DOHH2 (cell line): Measurements from ENCODE around the gene HNRNPK.
"Not testable (repeated sequence)": the region's sequence is repeated elsewhere in the genome, so short reads cannot be mapped to it uniquely, and the experiment has no call there.

Source experiments
- H3F3A ChIP-seq: fragments of 200-600 bp; sonication (generic), shearing (Covaris generic); 2 replicates; pipeline ENCODE4 v1.6.0; 2016; ENCODE audit warnings: antibody characterized with exemption, mild to moderate bottlenecking; ENCODE audit not compliant: control insufficient read depth, insufficient read depth
- H3K27ac ChIP-seq: fragments of 200-600 bp; sonication (generic); 2 replicates; pipeline ENCODE4 v1.5.1; 2014; ENCODE audit warnings: low read depth, mild to moderate bottlenecking, low read length, moderate library complexity
- H3K27me3 ChIP-seq: fragments of 200-600 bp; sonication (generic); 2 replicates; pipeline ENCODE4 v1.6.1; 2014; ENCODE audit warnings: mild to moderate bottlenecking, low read length, mixed read lengths; ENCODE audit not compliant: control insufficient read depth
- H3K36me3 ChIP-seq: fragments of 200-600 bp; sonication (generic); 2 replicates; pipeline ENCODE4 v1.6.1; 2014; ENCODE audit warnings: mild to moderate bottlenecking, low read length, moderate library complexity, mixed read lengths; ENCODE audit not compliant: control insufficient read depth
- H3K4me1 ChIP-seq: fragments of 200-600 bp; sonication (generic); 2 replicates; pipeline ENCODE4 v1.6.1; 2014; ENCODE audit warnings: mild to moderate bottlenecking, low read length, mixed read lengths; ENCODE audit not compliant: control insufficient read depth
- H3K4me2 ChIP-seq: fragments of 200-600 bp; sonication (generic); 2 replicates; pipeline ENCODE4 v1.6.0; 2014; ENCODE audit warnings: mild to moderate bottlenecking, low read length, moderate library complexity
- H3K4me3 ChIP-seq: fragments of 200-600 bp; sonication (generic); 2 replicates; pipeline ENCODE4 v1.5.1; 2014; ENCODE audit warnings: mild to moderate bottlenecking, low read length, mixed read lengths
- H3K79me2 ChIP-seq: fragments of 200-600 bp; sonication (generic); 2 replicates; pipeline ENCODE4 v1.6.1; 2014; ENCODE audit warnings: mild to moderate bottlenecking, low read length, mixed read lengths; ENCODE audit not compliant: control insufficient read depth
- H3K9me2 ChIP-seq: fragments of 200-600 bp; sonication (generic); replicated peaks from 2 replicates; pipeline ENCODE4 v1.6.1; 2014; ENCODE audit warnings: mild to moderate bottlenecking, low read length, mixed read lengths; ENCODE audit not compliant: control insufficient read depth
- H3K9me3 ChIP-seq: fragments of 200-600 bp; sonication (generic); 2 replicates; pipeline ENCODE4 v1.6.1; 2014; ENCODE audit warnings: antibody characterized with exemption, low read length, mixed read lengths; ENCODE audit not compliant: control insufficient read depth, insufficient read depth
- H4K20me1 ChIP-seq: fragments of 200-600 bp; sonication (generic); 2 replicates; pipeline ENCODE4 v1.6.0; 2014; ENCODE audit warnings: low read depth, mild to moderate bottlenecking, antibody characterized with exemption, low read length, moderate library complexity; ENCODE audit not compliant: control insufficient read depth, insufficient read depth
- EZH2phosphoT487 ChIP-seq: fragments of 200-600 bp; sonication (generic); IDR thresholded peaks from 2 replicates; pipeline ENCODE4 v1.6.1; 2017; ENCODE audit warnings: borderline replicate concordance, mild to moderate bottlenecking, antibody characterized with exemption, low read length, moderate library complexity, mixed read lengths
- TF ChIP-seq, protein P1 (sequence below): fragments of 200-600 bp; sonication (generic); IDR thresholded peaks from one replicate; pipeline ENCODE4 v1.5.1; 2014; ENCODE audit warnings: antibody characterized with exemption, mild to moderate bottlenecking, low read depth, low read length; ENCODE audit not compliant: poor library complexity, severe bottlenecking

Gene HNRNPK

DNA sequence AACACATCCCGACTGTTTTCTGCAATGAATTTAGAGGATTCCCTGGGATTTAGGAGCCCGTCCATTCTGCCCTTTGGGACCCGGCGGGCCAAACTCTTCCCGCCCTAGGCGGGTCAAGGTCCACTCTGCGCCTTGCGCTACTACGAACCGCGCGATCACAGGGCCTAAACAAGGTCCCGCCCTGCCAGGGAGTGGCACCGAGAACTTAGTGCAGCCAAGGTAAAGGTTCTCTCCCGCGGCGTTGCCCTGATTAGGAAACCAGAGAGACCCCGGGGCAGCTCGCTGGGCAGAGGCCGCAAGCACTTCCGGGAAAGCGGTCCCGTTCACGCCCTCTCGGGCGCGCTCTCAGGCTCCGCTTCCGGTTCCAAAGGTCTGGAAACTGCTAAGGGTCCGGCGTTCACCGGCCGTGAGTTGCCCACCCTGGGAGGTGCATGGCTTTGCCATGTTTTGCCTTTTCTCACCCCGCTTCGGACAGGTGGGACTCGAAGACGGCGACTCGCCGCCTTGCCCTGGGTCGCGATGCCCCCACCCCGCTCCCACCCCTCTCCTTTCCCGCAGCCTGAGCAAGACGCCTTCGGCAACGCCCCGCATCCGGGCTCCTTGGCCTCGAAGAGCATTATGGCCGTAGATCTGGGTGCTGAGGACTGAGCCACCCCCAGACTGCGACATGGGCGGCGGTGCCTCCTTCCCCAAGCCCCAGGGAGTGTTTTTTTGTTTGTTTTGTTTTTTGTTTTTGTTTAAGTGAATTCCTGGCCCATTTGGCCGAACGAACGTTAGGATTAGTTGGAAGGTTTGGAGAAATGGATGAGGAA, 23.4 kb downstream of the HNRNPK start:
- H3K27me3 ChIP-seq: no peaks in the 10 kb centered on the region
- peak overlapping the region; percentile 47 for H3K27ac ChIP-seq
- H3K9me2 ChIP-seq: no peaks in the 10 kb centered on the region
- H3K4me3 ChIP-seq: peak overlapping the region; percentile 93
- H3K9me3 ChIP-seq: no peaks in the 10 kb centered on the region
- H3F3A ChIP-seq: peaks cover 5% of the 10 kb centered on the region; the same call in 1 of the 2 replicates
- H3K79me2 ChIP-seq: peaks cover 13% of the 10 kb centered on the region
- peak overlapping the region; percentile 97 for H3K4me2 ChIP-seq
- TF ChIP-seq, protein P1, sequence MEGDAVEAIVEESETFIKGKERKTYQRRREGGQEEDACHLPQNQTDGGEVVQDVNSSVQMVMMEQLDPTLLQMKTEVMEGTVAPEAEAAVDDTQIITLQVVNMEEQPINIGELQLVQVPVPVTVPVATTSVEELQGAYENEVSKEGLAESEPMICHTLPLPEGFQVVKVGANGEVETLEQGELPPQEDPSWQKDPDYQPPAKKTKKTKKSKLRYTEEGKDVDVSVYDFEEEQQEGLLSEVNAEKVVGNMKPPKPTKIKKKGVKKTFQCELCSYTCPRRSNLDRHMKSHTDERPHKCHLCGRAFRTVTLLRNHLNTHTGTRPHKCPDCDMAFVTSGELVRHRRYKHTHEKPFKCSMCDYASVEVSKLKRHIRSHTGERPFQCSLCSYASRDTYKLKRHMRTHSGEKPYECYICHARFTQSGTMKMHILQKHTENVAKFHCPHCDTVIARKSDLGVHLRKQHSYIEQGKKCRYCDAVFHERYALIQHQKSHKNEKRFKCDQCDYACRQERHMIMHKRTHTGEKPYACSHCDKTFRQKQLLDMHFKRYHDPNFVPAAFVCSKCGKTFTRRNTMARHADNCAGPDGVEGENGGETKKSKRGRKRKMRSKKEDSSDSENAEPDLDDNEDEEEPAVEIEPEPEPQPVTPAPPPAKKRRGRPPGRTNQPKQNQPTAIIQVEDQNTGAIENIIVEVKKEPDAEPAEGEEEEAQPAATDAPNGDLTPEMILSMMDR: no peak
- no peak for TF ChIP-seq EZH2phosphoT487
- peaks cover 20% of the 10 kb centered on the region for H3K4me1 ChIP-seq
- H3K36me3 ChIP-seq: peaks cover 17% of the 10 kb centered on the region
- H4K20me1 ChIP-seq: no peaks in the 10 kb centered on the region

DNA sequence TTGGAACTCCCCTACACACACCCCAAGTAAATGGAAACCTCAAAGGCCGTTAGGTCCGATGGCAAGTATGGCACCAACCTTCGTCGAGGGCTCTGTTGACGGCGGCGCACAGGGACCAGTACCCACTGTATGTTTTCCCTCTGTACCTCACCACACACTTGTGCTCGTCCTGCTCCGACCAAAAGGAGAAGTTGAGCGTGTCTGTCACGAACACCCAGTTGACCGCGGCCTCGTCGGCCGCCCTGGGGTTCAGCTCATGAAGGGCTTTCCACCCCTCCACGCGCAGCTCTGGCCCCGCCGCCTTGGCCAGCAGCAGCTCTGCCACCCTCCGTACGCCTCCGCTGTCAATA, 24.0 kb downstream of the HNRNPK start:
- H3K9me3 ChIP-seq: no peaks in the 10 kb centered on the region
- peaks cover 18% of the 10 kb centered on the region for H3K36me3 ChIP-seq
- peak overlapping the region; percentile 47 for H3K27ac ChIP-seq
- H4K20me1 ChIP-seq: no peaks in the 10 kb centered on the region
- H3K4me2 ChIP-seq: peak overlapping the region; percentile 97
- H3K9me2 ChIP-seq: no peaks in the 10 kb centered on the region
- H3K4me1 ChIP-seq: peaks cover 20% of the 10 kb centered on the region
- peaks cover 13% of the 10 kb centered on the region for H3K79me2 ChIP-seq
- H3F3A ChIP-seq: peaks cover 5% of the 10 kb centered on the region; the same call in 1 of the 2 replicates
- H3K4me3 ChIP-seq: peak overlapping the region; percentile 93
- TF ChIP-seq, protein P1: no peak
- no peak for TF ChIP-seq EZH2phosphoT487
- H3K27me3 ChIP-seq: no peaks in the 10 kb centered on the region

DNA sequence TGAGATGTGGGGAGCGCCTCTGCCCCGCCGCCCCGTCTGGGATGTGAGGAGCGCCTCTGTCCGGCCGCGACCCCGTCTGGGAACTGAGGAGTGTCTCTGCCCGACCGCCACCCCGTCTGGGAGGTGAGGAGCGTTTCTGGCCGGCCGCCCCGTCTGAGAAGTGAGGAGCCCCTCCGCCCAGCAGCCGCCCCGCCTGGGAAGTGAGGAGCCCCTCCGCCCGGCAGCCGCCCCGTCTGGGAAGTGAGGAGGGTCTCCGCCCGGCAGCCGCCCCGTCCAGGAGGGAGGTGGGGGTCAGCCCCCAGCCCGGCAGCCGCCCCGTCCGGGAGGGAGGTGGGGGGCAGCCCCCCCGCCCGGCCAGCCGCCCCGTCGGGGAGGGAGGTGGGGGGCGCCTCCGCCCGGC, 31.9 kb downstream of the HNRNPK start:
- not testable (repeated sequence) for H3K4me2 ChIP-seq, H3K27me3 ChIP-seq, H3K4me1 ChIP-seq, H3K4me3 ChIP-seq, H3K9me2 ChIP-seq, H4K20me1 ChIP-seq, H3F3A ChIP-seq, H3K79me2 ChIP-seq, H3K9me3 ChIP-seq, H3K27ac ChIP-seq
- H3K36me3 ChIP-seq: peaks cover 30% of the 10 kb centered on the region

DNA sequence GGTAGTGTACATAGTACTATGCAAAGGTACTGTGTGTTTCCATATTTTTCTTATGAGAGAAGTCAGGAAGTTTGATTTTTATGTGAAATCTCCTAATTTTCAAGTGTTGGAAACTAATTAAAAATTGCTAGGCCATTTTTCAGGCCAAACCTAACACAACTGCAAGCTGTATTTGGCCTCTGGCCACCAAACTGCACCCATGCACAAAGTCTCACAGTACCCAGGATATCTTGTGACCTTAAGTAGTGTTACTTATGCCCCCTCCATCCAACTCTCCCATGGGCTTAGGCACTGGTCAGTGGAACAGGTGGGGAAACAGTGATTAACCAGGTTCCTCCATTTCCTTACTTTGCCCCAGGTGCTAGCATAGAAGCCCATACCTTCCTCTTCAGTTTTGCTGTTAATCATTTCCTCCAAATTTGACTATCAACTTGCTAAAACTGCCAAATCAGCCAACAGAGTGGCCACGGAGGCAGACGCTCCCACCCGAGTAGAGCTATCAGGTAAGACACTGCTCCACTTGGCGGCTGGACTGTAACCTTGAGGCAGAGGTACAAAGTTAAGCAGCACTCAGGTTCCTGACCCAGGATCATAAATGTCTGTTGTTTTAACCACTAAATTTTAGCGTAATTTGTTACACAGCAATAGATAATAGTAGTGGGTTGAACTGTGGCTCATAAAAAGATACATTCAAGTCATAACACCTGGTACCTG, 39.3 kb downstream of the HNRNPK start:
- no peaks in the 10 kb centered on the region for H3K4me1 ChIP-seq
- no peaks in the 10 kb centered on the region for H3F3A ChIP-seq
- no peak overlapping the region for H3K27ac ChIP-seq
- H4K20me1 ChIP-seq: no peaks in the 10 kb centered on the region
- TF ChIP-seq, protein P1: no peak
- no peaks in the 10 kb centered on the region for H3K79me2 ChIP-seq
- H3K4me2 ChIP-seq: no peak overlapping the region
- H3K27me3 ChIP-seq: no peaks in the 10 kb centered on the region
- peaks cover 55% of the 10 kb centered on the region for H3K36me3 ChIP-seq
- H3K4me3 ChIP-seq: no peak overlapping the region
- no peaks in the 10 kb centered on the region for H3K9me2 ChIP-seq
- H3K9me3 ChIP-seq: no peaks in the 10 kb centered on the region
